H54 (cell line): Measurements from ENCODE around the gene FOXO3.
A peak's percentile ranks its signal among the peaks of the same experiment; 100 is the strongest.

Experiments used
- DNase-seq: peaks from one replicate; pipeline ENCODE4 v3.0.0; 2011; ENCODE audit warnings: low spot score, mixed read lengths; ENCODE audit not compliant: insufficient read length
- FAIRE-seq: peaks from 3 replicates; lab custom pipeline; 2011; peaks lifted over from hg19 to GRCh38; lab: Jason Lieb, UNC
- POLR2A ChIP-seq: IDR thresholded peaks from 2 replicates; pipeline ENCODE4 v1.6.1; 2011; ENCODE audit warnings: low read depth, mild to moderate bottlenecking, low read length

Gene FOXO3

DNA sequence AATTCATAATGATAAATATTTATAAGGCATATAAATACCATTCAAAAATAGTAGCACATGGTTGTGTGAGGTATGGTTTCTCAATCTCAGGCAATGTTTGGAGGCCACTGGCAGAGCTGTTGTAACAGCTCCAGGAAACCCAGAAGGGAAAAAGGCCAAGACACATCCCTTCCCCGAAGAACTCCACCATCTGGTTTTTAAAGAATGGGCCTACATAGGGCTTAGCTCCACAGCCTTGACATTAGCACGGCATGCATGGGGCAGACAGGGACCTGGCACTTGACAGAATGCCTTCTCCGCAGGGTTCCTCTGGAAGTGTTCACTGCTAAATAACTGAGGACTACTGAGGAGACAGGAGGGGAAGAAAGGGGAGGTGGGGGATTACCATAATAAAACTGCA lies 16.1 kb upstream of the FOXO3 start:
- DNase-seq (no peak), FAIRE-seq (no peak)
- TF ChIP-seq POLR2A: no peak

DNA sequence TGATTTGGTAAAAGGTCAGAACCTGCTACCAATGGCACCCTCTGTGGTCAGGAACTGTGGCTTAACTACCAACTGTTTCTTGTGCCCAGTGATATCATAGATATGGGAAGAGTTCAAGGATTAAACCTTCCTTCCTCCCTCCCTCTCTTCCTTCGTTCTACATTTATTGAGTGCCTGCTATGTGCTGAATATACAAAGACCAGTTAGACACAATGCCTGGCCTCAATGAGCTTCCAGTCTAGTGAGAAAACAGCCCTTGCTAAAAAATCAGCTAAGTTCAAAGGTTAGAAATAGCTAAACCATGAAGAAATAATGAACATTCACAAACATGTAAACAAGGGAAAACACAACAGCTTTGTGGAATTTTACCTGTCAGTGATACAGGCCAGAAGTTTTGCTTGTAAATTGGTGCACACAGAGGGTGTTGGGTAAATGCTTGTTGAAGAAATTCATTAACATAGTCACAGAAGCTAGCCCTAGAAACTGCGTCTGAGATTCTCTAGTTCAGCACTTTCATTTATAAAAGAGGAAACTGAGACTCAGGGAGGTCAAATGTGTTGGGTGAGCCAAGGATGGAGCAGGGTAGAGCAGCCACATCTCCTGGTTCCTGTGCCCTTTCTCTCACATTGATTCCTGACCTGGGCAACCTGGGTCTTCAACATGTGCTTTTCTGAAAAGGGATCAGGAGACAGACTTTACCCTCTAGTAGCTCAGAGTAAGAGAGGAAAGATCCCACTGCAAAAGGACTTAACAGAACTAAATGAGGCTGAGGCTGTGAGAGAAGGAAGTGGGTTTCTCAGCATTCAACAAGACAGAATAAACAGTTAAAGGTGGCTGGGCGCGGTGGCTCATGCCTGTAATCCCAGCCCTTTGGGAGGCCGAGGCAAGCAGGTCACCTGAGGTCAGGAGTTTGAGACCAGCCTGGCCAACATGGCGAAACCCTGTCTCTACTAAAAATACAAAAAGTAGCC lies 14.4 kb upstream of the FOXO3 start:
- DNase-seq (no peak), FAIRE-seq (no peak)
- TF ChIP-seq POLR2A: no peak

DNA sequence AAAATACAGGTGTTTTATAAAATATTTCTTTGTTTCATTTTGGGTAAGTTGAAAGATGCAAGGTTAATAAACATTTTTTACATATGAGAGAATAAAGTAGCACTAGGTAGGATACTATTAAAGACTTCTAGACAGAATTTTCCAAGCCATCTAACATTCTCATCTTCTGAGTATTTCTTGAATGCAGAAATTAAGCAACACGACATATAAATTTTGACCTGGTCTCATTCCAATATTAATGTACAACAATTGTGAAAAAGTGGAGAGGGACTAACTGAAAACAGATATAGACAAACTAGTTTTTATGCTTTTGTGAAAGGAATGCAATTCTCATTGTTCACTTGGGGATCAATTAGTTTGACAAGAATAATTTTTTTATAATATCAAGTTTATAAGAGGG lies 11.5 kb upstream of the FOXO3 start:
- FAIRE-seq: no peak
- no peak for TF ChIP-seq POLR2A

DNA sequence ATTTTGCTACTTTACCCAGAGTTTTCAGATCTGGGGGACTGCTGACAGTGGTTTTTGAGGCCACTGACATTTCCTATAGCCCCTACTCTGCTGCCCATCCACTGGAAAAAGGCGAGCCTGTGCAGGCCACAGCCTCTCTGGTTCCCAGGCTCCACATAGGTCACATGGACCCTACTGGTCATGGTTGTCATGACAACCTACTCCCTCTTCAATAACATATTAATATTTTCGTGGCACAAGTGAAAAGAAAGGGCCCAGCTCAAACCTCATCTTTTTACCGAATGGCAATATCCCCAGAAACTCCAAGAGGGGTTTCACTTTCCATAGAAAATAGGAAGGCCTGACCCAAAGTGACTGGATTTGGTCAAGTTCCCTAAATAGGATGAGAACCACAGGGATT lies 11.0 kb upstream of the FOXO3 start:
- no peak for DNase-seq

More for the DNA sequence above, 11.5 kb upstream of the FOXO3 start:
- no peak for DNase-seq

DNA sequence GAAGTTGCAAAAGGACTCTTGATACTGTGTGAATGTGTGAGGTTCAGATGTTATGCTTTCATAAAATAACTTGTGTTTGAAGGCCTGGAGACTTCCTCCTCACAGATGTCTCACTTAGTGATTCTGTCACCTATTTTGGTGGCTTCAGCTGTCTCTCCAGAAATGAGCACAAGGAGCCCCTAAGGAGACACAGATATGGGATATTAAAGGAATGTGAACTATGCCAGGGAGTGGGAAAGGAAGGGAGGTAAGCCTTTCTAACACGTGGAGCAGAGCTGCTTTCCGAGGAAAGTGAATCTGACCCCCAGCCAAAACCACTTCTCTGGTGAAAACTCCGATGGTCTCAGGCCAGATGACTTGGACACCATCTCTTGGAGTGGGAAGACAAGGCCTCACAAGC lies 10.5 kb upstream of the FOXO3 start:
- no peak for TF ChIP-seq POLR2A
- FAIRE-seq: no peak
- DNase-seq: no peak

More for the DNA sequence above, 11.0 kb upstream of the FOXO3 start:
- FAIRE-seq: no peak
- no peak for TF ChIP-seq POLR2A

DNA sequence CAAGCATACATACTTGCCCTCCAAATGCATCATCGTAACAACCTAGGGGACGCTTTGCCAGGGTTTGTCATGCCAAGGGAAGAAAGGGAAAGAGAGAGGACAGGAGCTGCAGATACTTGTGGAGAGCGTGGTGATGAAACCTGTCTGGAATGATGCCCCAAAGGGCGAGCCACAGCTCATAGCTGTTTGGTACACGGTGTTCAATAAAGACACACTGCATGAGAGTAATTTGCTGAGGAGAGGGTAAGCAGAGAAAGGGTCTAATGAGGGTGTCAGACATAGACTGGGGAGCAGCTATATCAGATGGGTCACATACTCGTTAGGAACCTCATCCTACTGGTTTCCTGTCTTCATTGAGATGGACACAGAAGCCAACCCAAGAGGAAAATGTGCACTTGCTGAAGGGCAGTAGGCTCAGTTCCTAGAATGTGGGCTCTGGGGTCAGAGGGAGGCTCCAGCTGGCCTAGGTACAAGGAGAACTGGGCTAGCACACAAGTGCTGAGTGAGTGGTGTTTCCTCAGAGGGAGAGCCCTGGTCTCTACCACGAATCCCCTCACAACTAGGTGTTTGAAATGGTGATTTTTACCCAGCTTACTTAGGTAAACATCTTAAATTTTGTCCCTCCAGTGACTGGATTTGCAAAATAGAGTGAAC lies 5.2 kb upstream of the FOXO3 start:
- DNase-seq (no peak), FAIRE-seq (no peak)
- TF ChIP-seq POLR2A: no peak

DNA sequence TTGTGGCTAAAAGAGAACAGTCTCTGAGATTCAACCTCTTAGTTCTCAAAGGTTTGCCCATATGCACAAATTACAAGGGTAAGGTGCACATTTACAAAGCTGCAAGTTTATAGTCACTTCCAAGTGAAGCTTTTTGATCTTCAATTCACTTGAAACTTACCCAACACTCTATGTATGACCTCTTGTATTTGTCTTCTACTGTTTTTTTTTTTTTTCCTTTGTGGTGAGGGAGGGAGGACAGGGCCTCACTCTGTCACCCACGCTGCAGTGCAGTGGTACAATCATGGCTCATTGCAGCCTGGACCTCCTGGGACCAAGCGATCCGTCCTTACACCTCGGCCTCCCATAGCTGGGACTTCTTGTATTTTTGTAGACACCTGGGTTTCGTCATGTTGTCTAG lies 4.5 kb upstream of the FOXO3 start:
- FAIRE-seq (no peak), DNase-seq (no peak)
- no peak for TF ChIP-seq POLR2A

DNA sequence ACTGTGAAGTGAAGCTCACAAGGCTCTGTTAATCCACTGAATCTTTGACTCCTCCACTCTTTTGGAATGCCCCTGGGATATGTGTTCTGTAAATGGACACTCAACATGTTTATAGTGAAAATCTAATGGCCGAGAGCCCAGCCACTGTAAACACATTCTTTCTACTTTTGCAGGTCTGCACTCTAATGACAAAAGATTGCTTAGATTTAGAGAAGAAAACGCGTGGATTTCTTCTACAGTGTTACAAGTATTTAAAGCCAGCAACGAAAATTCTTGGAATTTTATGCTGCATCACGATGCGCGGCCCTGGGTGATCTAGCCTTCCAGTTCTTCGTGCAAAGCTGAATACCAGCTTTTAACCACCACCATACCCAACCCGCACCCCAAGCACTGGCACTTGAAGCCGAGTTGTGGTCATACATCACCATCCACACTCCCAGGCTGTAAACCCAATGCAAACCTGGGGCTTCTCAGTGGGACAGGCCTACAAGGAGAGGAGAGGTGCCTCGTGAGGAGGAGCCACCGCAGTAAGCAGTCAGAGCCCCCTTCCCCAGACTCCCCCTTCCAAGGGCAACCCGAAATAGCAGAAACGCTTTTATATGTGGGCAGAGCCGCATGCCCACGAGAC lies 3.7 kb upstream of the FOXO3 start:
- no peak for FAIRE-seq
- TF ChIP-seq POLR2A: no peak
- no peak for DNase-seq

DNA sequence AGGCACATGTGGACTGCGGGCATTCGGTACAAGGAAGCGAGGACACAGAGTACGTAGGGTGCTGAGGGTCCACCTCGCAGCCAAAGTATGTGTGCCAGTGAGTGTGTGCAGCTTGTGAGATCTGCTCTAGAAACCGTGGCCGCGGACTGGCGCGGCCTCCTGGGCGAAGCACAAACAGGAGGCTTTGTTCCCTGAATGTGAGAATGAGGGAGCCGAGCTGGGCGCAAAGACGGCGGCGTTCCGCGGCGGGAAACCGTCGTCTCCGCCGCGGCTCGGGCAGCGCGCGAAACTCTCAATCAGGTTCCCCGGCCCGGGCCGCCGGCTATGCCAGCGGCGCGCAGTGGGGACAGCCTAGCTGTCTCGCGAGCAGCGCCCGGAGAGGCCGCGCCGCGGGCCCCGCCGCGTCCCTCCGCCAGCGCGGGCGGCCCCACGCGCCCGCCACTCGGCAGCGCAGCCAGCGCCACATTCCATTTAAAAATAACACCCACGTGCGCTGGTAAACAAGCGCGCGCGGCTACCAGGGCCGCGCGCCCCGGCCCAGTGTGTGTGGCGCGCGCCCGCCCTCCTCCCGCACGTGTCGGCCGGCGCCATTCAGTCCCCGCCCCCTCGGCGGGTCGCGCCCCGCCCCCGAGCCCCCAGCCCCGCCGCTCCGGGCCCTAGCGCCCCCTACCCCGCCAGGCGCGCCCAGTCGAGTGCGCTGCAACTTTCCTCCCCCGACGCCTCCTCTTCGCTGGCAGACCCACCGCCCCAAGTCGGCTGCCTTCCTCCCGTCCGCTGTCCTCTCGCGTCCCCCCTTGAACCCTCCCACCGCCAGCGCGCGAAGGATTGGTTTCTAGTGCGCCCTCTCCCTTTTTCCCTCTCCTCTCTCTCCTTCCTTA lies 3.0 kb upstream of the FOXO3 start:
- FAIRE-seq (no peak), DNase-seq (peak; percentile 38)
- TF ChIP-seq POLR2A: no peak

DNA sequence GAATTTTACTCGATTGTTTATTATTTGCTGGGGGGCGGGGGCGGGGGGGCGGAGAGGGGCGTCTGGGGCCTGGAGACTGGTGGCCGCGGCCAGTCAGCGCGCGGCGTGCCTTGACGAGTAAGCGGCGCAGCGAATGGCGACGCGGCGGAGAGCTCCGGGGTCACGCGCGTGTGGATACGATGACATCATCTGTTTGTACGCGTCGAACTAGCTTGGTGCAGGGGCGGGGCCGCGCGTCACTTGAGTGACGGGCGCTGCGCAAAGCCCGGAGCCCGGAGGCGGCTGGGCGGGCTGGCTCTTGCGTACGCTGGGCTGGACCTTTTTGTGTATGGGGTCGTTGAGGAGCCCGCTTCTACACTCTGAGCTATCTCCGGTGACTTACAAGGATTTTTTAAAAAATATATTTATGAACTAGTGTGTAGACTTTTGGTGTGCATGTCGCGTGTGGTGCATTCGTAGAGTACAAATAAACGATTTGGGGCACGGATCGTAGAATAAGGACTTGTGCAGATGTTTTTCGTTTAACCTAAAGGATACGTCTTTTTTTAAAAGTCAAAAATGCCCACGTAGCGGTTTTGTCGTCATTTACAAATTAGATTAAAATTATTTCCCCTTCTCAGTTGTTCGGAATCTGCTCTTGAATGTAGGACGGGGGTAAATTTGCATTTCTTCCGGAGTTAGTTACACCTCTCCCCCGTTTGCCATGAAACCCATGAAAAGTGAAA lies 2.2 kb upstream of the FOXO3 start:
- peak; percentile 68 for DNase-seq
- peak; percentile 32; the same call in 1 of the 2 replicates for TF ChIP-seq POLR2A
- no peak for FAIRE-seq

DNA sequence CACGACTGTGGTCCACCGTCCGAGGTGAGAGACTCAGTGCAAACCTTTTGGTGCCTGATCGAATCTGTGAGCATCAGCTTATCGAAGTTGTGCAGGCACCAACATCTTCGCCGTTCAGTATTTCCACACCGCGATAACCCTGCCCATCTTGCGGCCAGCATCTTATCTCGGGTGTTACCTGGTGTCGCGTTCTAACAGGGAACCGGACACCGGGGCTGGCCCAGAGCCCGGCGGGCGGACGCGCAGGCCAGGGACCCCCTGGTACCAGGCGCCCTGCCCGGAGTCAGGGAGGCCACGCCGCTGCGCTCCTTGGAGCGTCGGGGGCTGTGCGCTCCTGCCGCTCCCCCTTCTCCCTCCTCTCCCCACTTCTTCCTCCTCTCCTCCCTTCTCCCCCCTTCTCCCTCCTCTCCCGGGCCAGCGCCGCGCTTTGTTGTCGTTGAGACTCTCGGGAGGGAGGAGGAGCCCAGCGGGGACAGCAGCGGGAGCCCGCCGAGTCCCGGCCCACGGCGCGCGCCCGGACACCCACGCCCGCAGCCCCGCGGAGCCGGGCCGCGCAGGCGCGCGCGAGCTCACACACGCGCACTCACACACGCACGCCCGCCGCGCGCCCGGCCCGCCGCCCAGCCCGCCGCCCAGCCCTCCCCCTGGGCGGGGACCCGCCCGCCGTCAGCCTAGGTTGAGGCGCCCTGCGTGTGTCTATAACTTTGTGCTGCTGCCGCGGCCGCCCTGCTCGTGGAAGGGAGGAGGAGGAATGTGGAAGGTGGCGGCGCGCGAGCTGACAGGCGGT lies 1.4 kb upstream of the FOXO3 start:
- FAIRE-seq (no peak), DNase-seq (peak; percentile 46)
- peak; percentile 75 for TF ChIP-seq POLR2A
